Measurements from ENCODE around the gene TWNK.

GRCh38 chr10:101011517-101012423 lies 24.4 kb downstream of the TWNK start:
- no peak for TF ChIP-seq GATA2 (IDR thresholded peaks at IDR 0.05; ENCODE audit: low read depth, low read length)
- no peak for TF ChIP-seq GATA3 (IDR thresholded peaks at IDR 0.05; ENCODE audit: low read depth, low read length)
